HUES64 (cell line): ENCODE results near the gene CASZ1.

Experiments used
- H3K27ac ChIP-seq: 2 replicates; pipeline ENCODE4 v1.7.0; 2013; ENCODE audit warnings: low read depth, low read length, inconsistent platforms
- H3K27me3 ChIP-seq: 2 replicates; pipeline ENCODE4 v1.6.1; 2013; ENCODE audit warnings: mild to moderate bottlenecking, low read length; ENCODE audit not compliant: insufficient read depth
- H3K36me3 ChIP-seq: 2 replicates; pipeline ENCODE4 v1.6.1; 2013; ENCODE audit warnings: mild to moderate bottlenecking, low read length; ENCODE audit not compliant: insufficient read depth
- H3K4me1 ChIP-seq: 2 replicates; pipeline ENCODE4 v1.6.1; 2013; ENCODE audit warnings: mild to moderate bottlenecking, low read length, moderate library complexity; ENCODE audit not compliant: insufficient read depth
- H3K4me3 ChIP-seq: 2 replicates; pipeline ENCODE4 v1.5.1; 2013; ENCODE audit warnings: mild to moderate bottlenecking, low read length, moderate library complexity
- H3K9ac ChIP-seq: 2 replicates; pipeline ENCODE4 v1.6.1; 2013; ENCODE audit warnings: mild to moderate bottlenecking, low read depth, low read length
- H3K9me3 ChIP-seq: 2 replicates; pipeline ENCODE4 v1.6.1; 2013; ENCODE audit warnings: low read depth, low read length; ENCODE audit not compliant: insufficient read depth
- WGBS: fragments of 150-250, 120-280 bp; methylation state at CpG from one replicate; pipeline ENCODE4 v1.1.7; 2013; ENCODE audit warnings: missing lambda C conversion rate; 5-methylcytosine and 5-hydroxymethylcytosine counted together

The CASZ1 gene

GRCh38 chr1:10687782-10688408, 108.6 kb downstream of the CASZ1 start:
- no peak overlapping the region for H3K9ac ChIP-seq
- no peaks in the 10 kb centered on the region for H3K36me3 ChIP-seq
- H3K27ac ChIP-seq, result no peak overlapping the region
- 91% methylated on average over 15 of the region's 15 CpGs for WGBS
- peaks cover 4% of the 10 kb centered on the region; the same call in 1 of the 2 replicates for H3K27me3 ChIP-seq
- no peaks in the 10 kb centered on the region for H3K9me3 ChIP-seq
- H3K4me3 ChIP-seq, result no peak overlapping the region
- peaks cover 17% of the 10 kb centered on the region for H3K4me1 ChIP-seq

GRCh38 chr1:10687251-10687651, 109.2 kb downstream of the CASZ1 start:
- Histone ChIP-seq H3K4me3 (no peak overlapping the region), H3K9me3 (no peaks in the 10 kb centered on the region), H3K9ac (no peak overlapping the region), H3K36me3 (no peaks in the 10 kb centered on the region), H3K27ac (no peak overlapping the region), H3K27me3 (no peaks in the 10 kb centered on the region), H3K4me1 (peaks cover 23% of the 10 kb centered on the region)
- 91% methylated on average over 7 of the region's 7 CpGs for WGBS

- Histone ChIP-seq H3K27ac (no peak overlapping the region), H3K9ac (no peak overlapping the region), H3K27me3 (no peaks in the 10 kb centered on the region), H3K9me3 (no peaks in the 10 kb centered on the region), H3K36me3 (no peaks in the 10 kb centered on the region), H3K4me1 (peaks cover 28% of the 10 kb centered on the region), H3K4me3 (no peak overlapping the region)
- 67% methylated on average over 20 of the region's 20 CpGs for WGBS
Measured at GRCh38 chr1:10686404-10687040, 109.9 kb downstream of the CASZ1 start.

GRCh38 chr1:10685808-10686403, 110.5 kb downstream of the CASZ1 start:
- Histone ChIP-seq H3K36me3 (no peaks in the 10 kb centered on the region), H3K4me1 (peaks cover 28% of the 10 kb centered on the region), H3K27me3 (no peaks in the 10 kb centered on the region), H3K4me3 (no peak overlapping the region), H3K9ac (no peak overlapping the region), H3K9me3 (no peaks in the 10 kb centered on the region), H3K27ac (no peak overlapping the region)
- WGBS, result 87% methylated on average over 11 of the region's 11 CpGs

GRCh38 chr1:10685196-10685807, 111.1 kb downstream of the CASZ1 start:
- H3K4me1 ChIP-seq, result peaks cover 32% of the 10 kb centered on the region
- no peaks in the 10 kb centered on the region for H3K36me3 ChIP-seq
- H3K27ac ChIP-seq, result no peak overlapping the region
- H3K9ac ChIP-seq, result no peak overlapping the region
- H3K27me3 ChIP-seq, result no peaks in the 10 kb centered on the region
- 86% methylated on average over 15 of the region's 15 CpGs for WGBS
- H3K9me3 ChIP-seq, result no peaks in the 10 kb centered on the region
- no peak overlapping the region for H3K4me3 ChIP-seq

GRCh38 chr1:10684221-10684620, 112.2 kb downstream of the CASZ1 start:
- Histone ChIP-seq H3K9ac (no peak overlapping the region), H3K9me3 (no peaks in the 10 kb centered on the region), H3K4me3 (no peak overlapping the region), H3K36me3 (no peaks in the 10 kb centered on the region), H3K27me3 (no peaks in the 10 kb centered on the region), H3K27ac (no peak overlapping the region), H3K4me1 (peaks cover 34% of the 10 kb centered on the region)
- WGBS, result 93% methylated on average over 10 of the region's 10 CpGs

GRCh38 chr1:10682449-10683309, 113.8 kb downstream of the CASZ1 start:
- 66% methylated on average over 15 of the region's 17 CpGs for WGBS
- Histone ChIP-seq H3K4me3 (no peak overlapping the region), H3K36me3 (no peaks in the 10 kb centered on the region), H3K9ac (no peak overlapping the region), H3K9me3 (no peaks in the 10 kb centered on the region), H3K27me3 (no peaks in the 10 kb centered on the region), H3K4me1 (peaks cover 42% of the 10 kb centered on the region), H3K27ac (no peak overlapping the region)

- no peak overlapping the region for H3K9ac ChIP-seq
- no peak overlapping the region for H3K4me3 ChIP-seq
- H3K36me3 ChIP-seq, result no peaks in the 10 kb centered on the region
- H3K27ac ChIP-seq, result no peak overlapping the region
- no peaks in the 10 kb centered on the region for H3K27me3 ChIP-seq
- 50% methylated on average over 9 of the region's 9 CpGs for WGBS
- H3K4me1 ChIP-seq, result peaks cover 47% of the 10 kb centered on the region
- no peaks in the 10 kb centered on the region for H3K9me3 ChIP-seq
Measured at GRCh38 chr1:10682108-10682445, 114.4 kb downstream of the CASZ1 start.

GRCh38 chr1:10681296-10682107, 114.9 kb downstream of the CASZ1 start:
- Histone ChIP-seq H3K27ac (no peak overlapping the region), H3K9ac (no peak overlapping the region), H3K4me1 (peaks cover 46% of the 10 kb centered on the region), H3K27me3 (no peaks in the 10 kb centered on the region), H3K9me3 (no peaks in the 10 kb centered on the region), H3K4me3 (no peak overlapping the region), H3K36me3 (no peaks in the 10 kb centered on the region)
- 67% methylated on average over 18 of the region's 18 CpGs for WGBS

- Histone ChIP-seq H3K9me3 (no peaks in the 10 kb centered on the region), H3K4me1 (peaks cover 42% of the 10 kb centered on the region), H3K36me3 (no peaks in the 10 kb centered on the region), H3K27me3 (no peaks in the 10 kb centered on the region), H3K27ac (no peak overlapping the region), H3K9ac (no peak overlapping the region), H3K4me3 (no peak overlapping the region)
- 81% methylated on average over 11 of the region's 11 CpGs for WGBS
Measured at GRCh38 chr1:10680487-10680886, 116.0 kb downstream of the CASZ1 start.
